Activated gamma-delta T cell treated with Interleukin-2 at 50 U/mL for 16 hours (primary cell): ENCODE measurements around the gene PVALB.

Experiments
- DNase-seq: peaks from one replicate; pipeline ENCODE4 v3.0.0-alpha.2; 2020

The PVALB gene, protein sequence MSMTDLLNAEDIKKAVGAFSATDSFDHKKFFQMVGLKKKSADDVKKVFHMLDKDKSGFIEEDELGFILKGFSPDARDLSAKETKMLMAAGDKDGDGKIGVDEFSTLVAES

GRCh38 chr22:36816636-36817524 is at the start of gene PVALB:
TSS of gene PVALB (minus strand) at chr22:36817035. CDS start at chr22:36817005, 30 bp downstream.
- no peak for DNase-seq

GRCh38 chr22:36865346-36865745 is 48.5 kb upstream of the PVALB start:
- DNase-seq: no peak

DNA sequence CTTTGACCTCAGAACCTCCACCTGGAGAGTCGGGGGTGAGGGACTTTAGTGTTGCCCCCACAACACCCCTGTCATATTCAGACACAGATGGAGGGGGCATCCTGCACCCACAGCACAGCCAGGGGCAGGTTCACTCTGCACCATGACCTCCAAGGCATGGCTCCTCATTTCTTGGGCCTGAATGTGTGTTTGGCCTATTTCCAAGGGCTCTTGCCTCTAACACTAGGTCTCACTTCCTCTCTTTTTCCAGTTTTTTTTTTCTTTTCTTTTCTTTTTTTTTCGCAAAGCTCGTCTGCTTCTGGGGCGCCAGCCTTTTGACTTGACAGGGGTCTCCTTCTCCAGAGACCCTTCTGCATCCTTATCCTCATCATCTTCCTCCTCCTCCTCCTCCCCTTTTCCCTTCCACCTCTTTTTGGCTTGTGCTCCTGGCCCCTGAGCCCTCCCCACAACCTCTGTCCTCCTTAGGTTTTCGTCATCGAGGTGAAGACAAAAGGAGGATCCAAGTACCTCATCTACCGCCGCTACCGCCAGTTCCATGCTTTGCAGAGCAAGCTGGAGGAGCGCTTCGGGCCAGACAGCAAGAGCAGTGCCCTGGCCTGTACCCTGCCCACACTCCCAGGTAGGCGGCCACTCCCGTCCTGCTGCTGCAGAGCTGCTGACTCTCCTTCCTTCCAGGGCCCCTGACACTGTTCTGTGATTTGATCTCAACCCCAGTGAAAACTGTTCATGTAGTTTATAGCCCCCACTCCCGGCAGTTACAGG is 47.8 kb upstream of the PVALB start:
- DNase-seq: no peak

DNA sequence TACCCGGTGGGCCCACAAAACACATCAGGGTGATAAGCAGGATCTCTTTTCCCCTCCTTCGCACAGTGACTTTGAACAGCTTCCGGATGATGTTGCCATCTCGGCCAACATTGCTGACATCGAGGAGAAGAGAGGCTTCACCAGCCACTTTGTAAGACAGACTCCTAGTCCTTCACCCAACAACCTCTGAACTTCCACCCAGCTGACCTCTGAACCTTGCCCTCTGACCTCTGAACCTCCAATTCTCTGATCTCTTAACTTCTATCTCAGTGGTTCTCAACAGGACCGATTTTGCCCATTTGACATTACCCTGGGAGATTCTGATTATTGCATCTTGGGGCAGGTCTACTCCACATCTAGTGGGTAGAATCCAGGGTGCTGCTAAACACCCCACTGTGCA is 47.1 kb upstream of the PVALB start:
- no peak for DNase-seq

DNA sequence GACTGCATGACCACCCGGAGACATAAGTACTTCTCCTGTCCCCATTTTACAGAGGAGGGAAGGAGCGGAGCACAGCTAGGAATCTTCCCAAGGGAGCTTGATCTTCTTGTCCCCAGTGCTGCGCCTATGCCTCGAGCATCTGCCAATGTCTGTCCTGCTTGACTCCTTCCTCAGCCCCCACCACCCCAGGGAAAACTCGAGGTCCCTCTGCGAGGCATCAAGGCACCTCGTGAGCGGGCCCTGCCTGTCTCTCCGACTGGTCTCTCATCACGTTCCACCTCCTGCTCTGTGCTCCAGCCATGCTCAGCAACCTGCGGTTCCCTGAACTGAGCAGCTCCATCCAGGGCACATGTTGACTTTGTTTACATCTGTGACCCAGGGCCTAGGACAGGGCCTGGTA is 46.4 kb upstream of the PVALB start:
- no peak for DNase-seq

GRCh38 chr22:36862251-36863242 is 45.7 kb upstream of the PVALB start:
- no peak for DNase-seq

DNA sequence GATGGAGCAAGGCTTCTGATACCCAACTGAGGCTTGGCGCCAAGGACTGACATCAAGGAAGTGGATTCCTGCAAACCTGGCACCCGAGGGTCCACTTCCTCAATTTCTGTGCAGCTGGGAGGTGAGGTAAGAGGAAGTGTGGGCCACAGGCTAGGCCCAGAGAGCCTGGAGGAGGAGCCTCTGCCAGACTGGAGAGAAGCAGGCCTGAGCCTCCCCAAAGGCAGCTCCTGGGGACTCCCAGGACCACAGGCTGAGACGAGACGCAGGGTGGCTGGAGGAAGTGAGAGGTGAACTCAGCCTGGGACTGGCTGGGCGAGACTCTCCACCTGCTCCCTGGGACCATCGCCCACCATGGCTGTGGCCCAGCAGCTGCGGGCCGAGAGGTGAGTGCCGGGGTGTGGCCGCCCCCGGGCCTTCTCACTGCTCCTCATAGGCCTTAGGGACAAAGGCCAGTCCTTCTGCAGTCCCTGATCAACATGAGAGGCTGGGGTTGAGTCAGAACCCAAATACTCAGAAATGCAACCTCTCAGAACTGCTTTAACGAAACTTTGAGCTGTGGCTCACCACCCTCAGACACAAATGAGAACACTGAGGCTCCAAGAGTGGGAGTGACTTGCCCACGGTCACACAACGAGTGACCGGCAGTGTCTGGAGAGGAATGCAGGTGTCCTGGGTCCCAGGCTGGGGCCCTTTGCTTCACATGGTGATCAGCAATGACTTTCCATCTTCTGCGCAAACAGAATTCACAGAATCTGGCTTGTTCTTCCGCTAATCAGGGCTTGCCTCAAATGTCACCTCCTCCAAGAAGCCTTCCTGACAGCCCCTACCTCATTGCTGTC is 44.2 kb upstream of the PVALB start, which contains the start of gene NCF4:
NCF4 (plus strand) TSS at position 186 of the 839 bp plus-strand sequence; CDS start at position 352, 166 bp downstream.
- DNase-seq: no peak

GRCh38 chr22:36860438-36860820 is 43.6 kb upstream of the PVALB start:
- no peak for DNase-seq

DNA sequence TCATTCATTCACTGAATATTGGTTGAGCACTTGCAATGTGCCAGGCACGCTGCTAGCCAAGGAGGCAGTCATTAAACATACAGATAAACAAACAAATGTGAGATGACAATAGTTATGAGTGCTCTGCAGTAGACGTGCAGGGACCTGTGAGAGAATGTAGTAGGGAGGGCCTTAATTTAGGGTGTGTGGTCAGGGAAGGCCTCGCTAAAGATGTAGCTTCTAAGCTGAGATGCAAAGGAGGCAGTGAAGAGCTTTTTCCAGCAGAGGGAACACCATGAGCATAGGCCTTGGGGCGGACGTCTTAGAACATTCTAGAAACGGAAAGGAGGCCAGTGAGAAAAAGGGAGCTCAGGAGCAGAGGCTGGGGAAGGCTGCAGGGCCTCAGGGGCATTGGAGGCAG is 43.2 kb upstream of the PVALB start:
- no peak for DNase-seq

DNA sequence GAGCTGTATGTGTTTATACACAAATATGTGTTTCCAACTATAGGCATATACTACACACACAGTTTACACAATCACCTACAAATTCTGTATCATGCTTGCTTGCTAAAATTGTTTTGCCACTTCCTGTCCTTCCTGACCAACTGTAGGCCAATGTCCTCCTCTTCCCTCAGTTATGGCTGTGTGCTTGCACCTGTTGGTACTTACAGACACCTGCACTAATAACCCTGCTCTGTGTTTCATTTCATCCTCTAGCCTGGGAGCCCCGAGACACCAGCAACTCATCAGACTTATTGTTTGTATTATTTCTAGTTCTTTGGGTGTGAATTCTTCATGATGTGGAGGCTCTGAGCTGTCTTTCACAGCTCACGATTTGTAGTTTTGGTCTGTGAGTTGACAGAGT is 42.1 kb upstream of the PVALB start:
- DNase-seq: no peak

DNA sequence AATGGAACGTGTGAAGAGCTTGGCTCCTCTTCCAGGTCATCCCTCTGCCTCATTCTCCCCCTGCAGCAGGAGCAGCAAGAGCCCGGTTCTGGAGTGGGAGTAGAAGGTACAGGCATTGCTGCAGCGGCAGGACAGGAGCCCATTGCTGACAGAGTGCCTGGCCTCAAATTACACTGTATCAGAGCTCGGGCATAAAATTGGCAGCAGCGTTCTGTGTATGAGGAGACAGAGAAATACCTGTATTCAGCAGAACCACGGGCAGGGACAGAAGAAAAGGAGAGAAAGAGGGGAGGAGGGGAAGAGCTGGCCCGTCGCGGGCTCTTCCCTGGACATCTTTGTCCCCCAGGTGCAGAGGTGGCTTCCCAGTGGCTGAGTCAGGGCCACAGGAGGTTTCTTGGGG is 41.3 kb upstream of the PVALB start:
- DNase-seq: no peak

DNA sequence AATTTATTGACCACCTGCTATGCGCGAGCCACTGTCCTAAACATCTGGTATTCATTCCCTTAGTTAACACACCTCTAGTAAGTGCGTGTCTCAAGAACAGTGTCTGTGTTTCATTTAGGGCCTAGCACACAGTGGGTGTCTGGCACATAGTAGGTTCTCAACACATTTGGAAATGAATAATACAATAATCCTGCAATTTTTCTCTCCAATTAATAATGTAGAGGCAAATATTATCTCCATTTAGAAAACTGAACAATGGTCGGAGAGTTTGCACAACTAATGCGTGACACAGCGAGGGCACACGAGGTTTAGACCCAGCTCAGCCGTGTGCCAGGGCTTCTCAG is 39.9 kb upstream of the PVALB start:
- no peak for DNase-seq

DNA sequence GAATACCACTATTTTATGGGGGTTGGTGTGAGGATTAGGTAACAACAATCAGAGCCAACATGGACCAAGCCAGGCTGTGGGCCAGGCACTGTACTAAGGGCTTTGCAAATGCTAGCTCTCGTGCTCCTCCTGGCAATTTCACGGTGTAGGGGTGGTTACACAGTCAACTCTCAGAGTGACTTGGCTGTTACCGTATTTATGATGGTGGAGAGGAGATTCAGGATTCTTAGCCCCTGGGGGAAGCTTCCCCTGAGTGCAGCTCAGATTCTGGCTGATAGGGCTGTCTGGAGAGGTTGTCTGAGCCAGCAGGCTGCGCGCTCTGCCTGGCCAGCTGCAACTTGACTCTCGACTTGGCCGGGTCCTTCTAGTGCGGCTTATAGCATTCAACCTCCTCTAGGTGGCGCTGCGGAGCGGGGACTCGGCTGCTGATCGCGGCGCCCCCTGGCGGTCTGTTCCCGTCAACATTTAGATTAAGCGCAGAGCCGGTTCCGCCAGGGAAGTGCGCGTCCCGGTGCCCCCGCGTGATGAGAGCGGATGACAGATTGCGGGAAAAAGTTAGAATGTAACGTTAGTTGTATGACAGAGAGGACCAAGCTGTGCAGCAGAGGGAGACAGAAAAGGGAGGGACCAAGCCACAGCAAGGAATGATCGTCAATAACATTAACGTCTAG is 39.4 kb upstream of the PVALB start:
- DNase-seq: peak; percentile 97

- DNase-seq: no peak
Observed at GRCh38 chr22:36855478-36855877, 38.6 kb upstream of the PVALB start.

- DNase-seq: peak; percentile 88
Observed at GRCh38 chr22:36853407-36854099, 36.7 kb upstream of the PVALB start.

DNA sequence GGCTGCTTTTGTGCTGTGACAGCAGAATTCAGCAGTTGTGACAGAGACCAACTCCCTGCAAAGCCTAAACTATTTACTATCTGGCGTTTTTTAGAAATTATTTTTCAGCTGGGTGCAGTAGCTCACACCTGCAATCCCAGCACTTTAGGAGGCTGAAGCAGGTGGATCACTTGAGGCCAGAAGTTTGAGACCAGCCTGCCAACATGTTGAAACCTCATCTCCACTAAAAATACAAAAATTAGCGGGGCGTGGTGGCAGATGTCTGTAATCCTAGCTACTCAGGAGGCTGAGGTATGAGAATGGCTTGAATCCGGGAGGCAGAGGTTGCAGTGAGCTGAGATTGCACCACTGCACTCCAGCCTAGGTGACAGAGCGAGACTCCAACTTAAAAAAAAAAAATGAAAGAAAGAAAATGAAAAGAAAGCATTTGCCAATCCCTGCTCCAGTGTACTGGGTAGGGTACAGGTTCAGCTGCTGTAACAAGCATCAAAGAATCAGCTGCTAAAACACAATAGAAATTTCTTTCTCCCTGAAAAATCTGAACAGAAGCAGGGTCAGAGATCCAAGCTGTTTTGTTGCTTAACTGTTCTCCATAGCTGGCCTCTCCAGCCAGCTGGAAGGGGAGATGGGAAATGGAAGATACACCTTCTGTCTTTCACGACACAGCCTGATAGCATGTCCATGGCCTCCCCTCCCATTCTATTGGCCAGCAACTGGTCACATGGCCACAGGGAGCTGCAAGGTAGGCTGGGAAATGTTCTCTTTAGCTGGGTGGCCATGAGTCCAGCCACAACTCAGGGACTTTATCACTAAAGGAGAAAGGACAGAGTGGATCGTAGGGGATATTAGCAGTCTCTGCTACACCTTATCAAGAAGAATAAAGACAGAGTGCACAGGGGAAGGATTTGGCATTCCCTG is 35.5 kb upstream of the PVALB start:
- no peak for DNase-seq

DNA sequence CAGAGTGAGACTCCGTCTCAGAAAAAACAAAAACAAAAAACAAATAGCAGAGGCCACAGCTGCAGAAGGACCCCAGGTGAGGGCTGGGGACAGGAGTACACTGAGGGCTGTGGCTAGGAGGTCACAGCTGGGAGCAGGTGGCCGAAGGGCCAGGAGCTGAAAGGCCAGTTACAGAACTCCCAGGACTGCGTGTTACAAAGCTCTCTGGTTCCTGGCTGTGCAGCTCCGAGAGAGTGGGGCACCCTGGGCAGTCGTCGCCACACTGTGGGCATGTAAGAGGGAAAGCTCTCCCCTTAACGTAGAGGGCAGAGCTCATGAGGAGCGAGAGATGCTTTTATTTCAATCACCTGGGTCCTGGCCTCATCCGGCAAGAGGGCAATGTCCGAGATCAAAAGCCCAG is 33.8 kb upstream of the PVALB start:
- DNase-seq: no peak

- no peak for DNase-seq
Observed at GRCh38 chr22:36850056-36850455, 33.2 kb upstream of the PVALB start.

GRCh38 chr22:36846949-36847348 is 30.1 kb upstream of the PVALB start:
- no peak for DNase-seq
